CD4-positive, alpha-beta T cell (primary cell): ENCODE data around the gene RHOV. TPM values are rescaled to one million over a fixed set of nuclear protein-coding genes. Genes with fewer than 3 reads are reported as not detected.

Source experiments
- ATAC-seq: fragments of 200-7000 bp; cut with Tn5 transposase; one replicate; pipeline ENCODE4 v1.10.0; 2022; ENCODE audit warnings: mild to moderate bottlenecking; ENCODE audit not compliant: poor library complexity
- CTCF ChIA-PET: fragments of 350-600 bp; sonication (Branson Sonifier 250); formaldehyde crosslinking; loops from one replicate; lab custom pipeline; 2021; ENCODE audit warnings: antibody characterized with exemption, inconsistent platforms; lab: Charles Lee
- POLR2A ChIA-PET: fragments of 350-600 bp; sonication (Branson Sonifier 250); formaldehyde crosslinking; loops from one replicate; lab custom pipeline; 2021; ENCODE audit warnings: antibody characterized with exemption, inconsistent platforms; lab: Charles Lee
- DNase-seq, 14 experiments: peaks; one replicate each; pipeline ENCODE4 v3.0.0-alpha.2; 2013 to 2020; ENCODE audit warnings: mixed read lengths in 2 of 14
- H3K27ac ChIP-seq, 2 donors: one replicate each; pipeline versions ENCODE4 v1.5.1 to v1.7.0; 2013; ENCODE audit warnings: low read length in 2 of 2, low read depth in 1 of 2, mild to moderate bottlenecking in 1 of 2
- H3K27me3 ChIP-seq, 2 experiments: 1 replicate in 1 of 2; 2 replicates in 1 of 2; pipeline versions ENCODE4 v1.6.1 to v1.7.0; 2013; ENCODE audit warnings: low read length in 2 of 2, control low read depth in 1 of 2, mild to moderate bottlenecking in 1 of 2, moderate library complexity in 1 of 2; ENCODE audit not compliant: insufficient read depth in 2 of 2, control insufficient read depth in 1 of 2
- H3K36me3 ChIP-seq: one replicate; pipeline ENCODE4 v1.6.1; 2013; ENCODE audit warnings: low read length, control low read depth; ENCODE audit not compliant: insufficient read depth
- H3K4me1 ChIP-seq: one replicate; pipeline ENCODE4 v1.6.1; 2013; ENCODE audit warnings: low read length, control low read depth; ENCODE audit not compliant: insufficient read depth
- H3K4me3 ChIP-seq: one replicate; pipeline ENCODE4 v1.5.1; 2013; ENCODE audit warnings: mild to moderate bottlenecking, low read length, moderate library complexity
- H3K9me3 ChIP-seq, 2 experiments: 1 replicate in 1 of 2; 2 replicates in 1 of 2; pipeline versions ENCODE4 v1.6.1 to v1.7.0; 2013; ENCODE audit warnings: low read length in 2 of 2, mild to moderate bottlenecking in 2 of 2, control low read depth in 1 of 2, moderate library complexity in 1 of 2; ENCODE audit not compliant: control insufficient read depth in 1 of 2, insufficient read depth in 1 of 2
- H3K27ac Mint-ChIP-seq: one replicate; pipeline ENCODE4 v1.8.0; 2020; ENCODE audit warnings: mixed read lengths
- H3K27me3 Mint-ChIP-seq: one replicate; pipeline ENCODE4 v1.8.0; 2021; ENCODE audit warnings: mixed read lengths
- H3K36me3 Mint-ChIP-seq: one replicate; pipeline ENCODE4 v1.8.0; 2021; ENCODE audit warnings: low read depth, mixed read lengths
- H3K4me1 Mint-ChIP-seq: one replicate; pipeline ENCODE4 v1.8.0; 2021; ENCODE audit warnings: low read depth, mixed read lengths
- H3K4me3 Mint-ChIP-seq: one replicate; pipeline ENCODE4 v1.8.0; 2020; ENCODE audit warnings: mild to moderate bottlenecking, mixed read lengths
- H3K9me3 Mint-ChIP-seq: one replicate; pipeline ENCODE4 v1.8.0; 2020; ENCODE audit warnings: mixed read lengths
- CTCF ChIP-seq: fragments of 200-600 bp; IDR thresholded peaks from one replicate; pipeline ENCODE4 v1.8.0; 2022; ENCODE audit warnings: antibody characterized with exemption, mild to moderate bottlenecking
- intact Hi-C, 2 experiments: fragments of 100-400 bp; cut with DNase I in 1 of 2; cut with micrococcal nuclease in 1 of 2; formaldehyde crosslinking; loops; one replicate each; pipeline versions ENCODE4 v1.15.1 to v1.9.0; 2023 to 2025; cut with DNase I, micrococcal nuclease
- total RNA-seq, 174 experiments: library from RNA in 2 of 174; stranded (reverse) in 2 of 174; gene quantifications; one replicate each; pipeline ENCODE4 v1.2.3 and lab custom pipeline; 2021 to 2026

RHOV gene
- total RNA-seq, 2 experiments from 2014 or later = 0.36 TPM

GRCh38 chr15:40843885-40844695 is 29.9 kb downstream of the RHOV start, which contains the start of gene SPINT1:
SPINT1 (plus strand) TSS chr15:40844048; CDS start chr15:40844555, 507 bp downstream.
- peaks cover 0 to 10% of the 10 kb centered on the region in 2 experiments for H3K27me3 ChIP-seq
- intact Hi-C loops = no loop called here
- Mint-ChIP-seq H3K4me1 (peaks cover 34% of the 10 kb centered on the region), H3K36me3 (no peaks in the 10 kb centered on the region), H3K9me3 (no peaks in the 10 kb centered on the region), H3K4me3 (peak within 1 kb of the TSS; percentile 87), H3K27ac (peak within 1 kb of the TSS; percentile 51), H3K27me3 (peaks cover 9% of the 10 kb centered on the region)
- peaks cover 42% of the 10 kb centered on the region for H3K4me1 ChIP-seq
- POLR2A ChIA-PET = interaction anchor here (1.2 to 1.4 kb wide), 3 partner anchors 14 to 150 kb away, joined by 6 to 7 read pairs (median 7); partner anchors contain the start of genes RAD51 and VPS18
- H3K4me3 ChIP-seq = peak within 1 kb of the TSS; percentile 61
- no peaks in the 10 kb centered on the region for H3K36me3 ChIP-seq
- H3K9me3 ChIP-seq = no peaks in the 10 kb centered on the region
- TF ChIP-seq CTCF = no peak
- DNase-seq (peak in 10 of 14 experiments; percentile 6 to 60 (median 34)), ATAC-seq (peak; percentile 65)
- CTCF ChIA-PET = interaction anchor here (1.0 kb wide), 1 partner anchor 14 kb away, joined by 5 read pairs; no protein-coding TSS in a partner anchor
- no peak within 1 kb of the TSS for H3K27ac ChIP-seq

- ChIA-PET POLR2A (interaction anchor here (1.0 to 1.4 kb wide), 3 partner anchors 9 to 149 kb away, joined by 3 to 7 read pairs (median 6); partner anchors contain the start of gene RAD51), CTCF (interaction anchor here (0.6 kb wide), 1 partner anchor 24 kb away, joined by 3 read pairs; no protein-coding TSS in a partner anchor)
- no peak for DNase-seq
- Mint-ChIP-seq H3K36me3 (no peaks in the 10 kb centered on the region), H3K4me3 (peak overlapping the region; percentile 86), H3K27ac (no peak overlapping the region), H3K27me3 (peaks cover 9% of the 10 kb centered on the region), H3K4me1 (peaks cover 34% of the 10 kb centered on the region), H3K9me3 (no peaks in the 10 kb centered on the region)
- ATAC-seq = no peak
- Histone ChIP-seq H3K4me1 (peaks cover 42% of the 10 kb centered on the region), H3K27ac (no peak overlapping the region), H3K9me3 (no peaks in the 10 kb centered on the region), H3K4me3 (peak overlapping the region; percentile 14), H3K27me3 (peaks cover 0 to 10% of the 10 kb centered on the region in 2 experiments), H3K36me3 (no peaks in the 10 kb centered on the region)
- no peak for TF ChIP-seq CTCF
- intact Hi-C loops = no loop called here
These were observed 30.7 kb downstream of the RHOV start for GRCh38 chr15:40843261-40843884.

GRCh38 chr15:40841741-40842140 is 32.3 kb downstream of the RHOV start:
- no peaks in the 10 kb centered on the region for H3K9me3 Mint-ChIP-seq
- H3K4me3 ChIP-seq = no peak overlapping the region
- ChIA-PET POLR2A (no interaction called here), CTCF (no interaction called here)
- H3K27me3 Mint-ChIP-seq = peaks cover 9% of the 10 kb centered on the region
- H3K36me3 Mint-ChIP-seq = no peaks in the 10 kb centered on the region
- H3K4me1 Mint-ChIP-seq = peaks cover 20% of the 10 kb centered on the region
- H3K27ac ChIP-seq = no peak overlapping the region
- no peaks in the 10 kb centered on the region for H3K36me3 ChIP-seq
- H3K9me3 ChIP-seq = no peaks in the 10 kb centered on the region
- intact Hi-C loops = no loop called here
- peak overlapping the region; percentile 25 for H3K4me3 Mint-ChIP-seq
- DNase-seq (no peak), ATAC-seq (no peak)
- peaks cover 0 to 10% of the 10 kb centered on the region in 2 experiments for H3K27me3 ChIP-seq
- no peak overlapping the region for H3K27ac Mint-ChIP-seq
- TF ChIP-seq CTCF = no peak
- H3K4me1 ChIP-seq = peaks cover 31% of the 10 kb centered on the region
